ENCODE data around the gene ENPP4.

GRCh38 chr6:46105568-46105967 is 24.2 kb upstream of the ENPP4 start:
- TF ChIP-seq CTCF (IDR thresholded peaks at IDR 0.05; ENCODE audit: low read depth, low read length) (no peak), EZH2phosphoT487 (IDR thresholded peaks at IDR 0.05; ENCODE audit: low read depth) (no peak)

All from OCI-LY3 (cell line).